Fibroblast of lung (primary cell): ENCODE results near the gene OGN.

Experiments
- CTCF ChIP-seq, 2 donors: IDR thresholded peaks in 1 of 2; conservative IDR thresholded peaks in 1 of 2; 1 replicate in 1 of 2; 2 replicates in 1 of 2; pipeline ENCODE4 v1.5.1; 2011 to 2012; ENCODE audit warnings: low read length in 2 of 2, control low read depth in 1 of 2, inconsistent platforms in 1 of 2, low read depth in 1 of 2, mild to moderate bottlenecking in 1 of 2
- EZH2 ChIP-seq: IDR thresholded peaks from 2 replicates; pipeline ENCODE4 v1.5.1; 2012; ENCODE audit warnings: low read length, control low read depth, mild to moderate bottlenecking; ENCODE audit errors: missing control alignments

GRCh38 chr9:92360083-92360482 lies 44.3 kb downstream of the OGN start:
- TF ChIP-seq EZH2 (no peak), CTCF (conservative IDR thresholded peaks at IDR 0.05 in 1 of 2, IDR thresholded peaks at IDR 0.05 in 1 of 2; ENCODE audit: low read depth in 1 of 2, low read length in 2 of 2) (no peak)
